MCF 10A (cell line): ENCODE results near the gene MLH3. TPM values are rescaled to one million over a fixed set of nuclear protein-coding genes. Genes with fewer than 3 reads are reported as not detected.

Experiments used
- BruUV-seq: library from RNA; stranded (reverse); fragments of 400-500 nt; replicated peaks from 2 replicates; lab custom pipeline; 2021; lab: Mats Ljungman, UMichigan
- CTCF ChIA-PET: fragments of 300-600 bp; sonication (Branson Sonifier 250); formaldehyde crosslinking; extraction: SDS; loops from one replicate; lab custom pipeline; 2021; ENCODE audit warnings: antibody characterized with exemption, inconsistent platforms; lab: Yijun Ruan, JAX
- POLR2A ChIA-PET: fragments of 300-600, 350-650 bp; sonication (Branson Sonifier 250); formaldehyde crosslinking; extraction: SDS; loops from one replicate; lab custom pipeline; 2020; ENCODE audit warnings: antibody characterized with exemption, inconsistent platforms; lab: Yijun Ruan, JAX
- DNase-seq: peaks from one replicate; pipeline ENCODE4 v3.0.0-alpha.2; 2018; ENCODE audit not compliant: unreplicated experiment
- H3K27ac Mint-ChIP-seq: one replicate; pipeline ENCODE4 v1.8.0; 2022; ENCODE audit warnings: mild to moderate bottlenecking, low read depth, mixed read lengths; ENCODE audit not compliant: unreplicated experiment
- H3K27me3 Mint-ChIP-seq: one replicate; pipeline ENCODE4 v1.8.0; 2022; ENCODE audit warnings: mixed read lengths; ENCODE audit not compliant: insufficient read depth, unreplicated experiment
- H3K36me3 Mint-ChIP-seq: one replicate; pipeline ENCODE4 v1.8.0; 2022; ENCODE audit warnings: mild to moderate bottlenecking, moderate library complexity, mixed read lengths; ENCODE audit not compliant: insufficient read depth, unreplicated experiment
- H3K4me1 Mint-ChIP-seq: one replicate; pipeline ENCODE4 v1.8.0; 2022; ENCODE audit warnings: mixed read lengths; ENCODE audit not compliant: insufficient read depth, unreplicated experiment
- H3K4me3 Mint-ChIP-seq: one replicate; pipeline ENCODE4 v1.8.0; 2022; ENCODE audit warnings: mild to moderate bottlenecking, moderate library complexity, mixed read lengths; ENCODE audit not compliant: unreplicated experiment
- H3K9me3 Mint-ChIP-seq: one replicate; pipeline ENCODE4 v1.8.0; 2022; ENCODE audit warnings: mixed read lengths; ENCODE audit not compliant: unreplicated experiment
- CTCF ChIP-seq: fragments of 200-600 bp; IDR thresholded peaks from one replicate; pipeline ENCODE4 v1.8.0; 2022; ENCODE audit warnings: antibody characterized with exemption, mild to moderate bottlenecking; ENCODE audit not compliant: unreplicated experiment
- intact Hi-C: fragments of 100-400 bp; cut with micrococcal nuclease; formaldehyde crosslinking; loops from 2 replicates; pipeline ENCODE4 v1.14.1; 2022
- total RNA-seq: library from RNA; stranded (reverse); gene quantifications from 2 replicates; pipeline ENCODE4 v1.2.3, GENCODE V29; 2022

Gene MLH3
- total RNA-seq, 1 experiment from 2014 or later, result 28.2 TPM

GRCh38 chr14:75059642-75060041 is 8.4 kb upstream of the MLH3 start:
- Mint-ChIP-seq H3K27ac (peak overlapping the region; percentile 32), H3K4me3 (no peak overlapping the region)
- CTCF ChIA-PET, result no interaction called here

GRCh38 chr14:75054421-75054820 is 3.2 kb upstream of the MLH3 start:
- H3K27me3 Mint-ChIP-seq, result no peaks in the 10 kb centered on the region
- H3K4me3 Mint-ChIP-seq, result no peak overlapping the region
- H3K36me3 Mint-ChIP-seq, result peaks cover 23% of the 10 kb centered on the region
- POLR2A ChIA-PET, result interaction anchor here (0.8 to 1.3 kb wide), 2 partner anchors 11 to 15 kb away, joined by 3 to 5 read pairs; partner anchors contain the start of gene ZC2HC1C
- no TSS peak for BruUV-seq
- H3K9me3 Mint-ChIP-seq, result no peaks in the 10 kb centered on the region
- CTCF ChIA-PET, result interaction anchor here (0.6 kb wide), 1 partner anchor 52 kb away, joined by 4 read pairs; the partner anchor contains the start of gene EIF2B2
- no peak for DNase-seq
- no peak for TF ChIP-seq CTCF
- no peak overlapping the region for H3K27ac Mint-ChIP-seq
- peaks cover 33% of the 10 kb centered on the region for H3K4me1 Mint-ChIP-seq
- intact Hi-C loops, result no loop called here

More at GRCh38 chr14:75059642-75060041, 8.4 kb upstream of the MLH3 start:
- no peak for DNase-seq
- Mint-ChIP-seq H3K9me3 (no peaks in the 10 kb centered on the region), H3K36me3 (peaks cover 16% of the 10 kb centered on the region), H3K4me1 (peaks cover 13% of the 10 kb centered on the region), H3K27me3 (no peaks in the 10 kb centered on the region)
- POLR2A ChIA-PET, result no interaction called here
- TF ChIP-seq CTCF, result no peak
- intact Hi-C loops, result no loop called here
- BruUV-seq, result no TSS peak

GRCh38 chr14:75053396-75054291 is 2.4 kb upstream of the MLH3 start:
- ChIA-PET POLR2A (interaction anchor here (0.8 to 4.9 kb wide), 3 partner anchors 11 to 16 kb away, joined by 3 to 49 read pairs (median 5); partner anchors contain the start of genes ACYP1 and ZC2HC1C), CTCF (interaction anchor here (0.6 to 1.3 kb wide), 3 partner anchors 10 to 51 kb away, joined by 3 to 4 read pairs (median 3); partner anchors contain the start of genes ACYP1 and EIF2B2)
- H3K27me3 Mint-ChIP-seq, result no peaks in the 10 kb centered on the region
- H3K36me3 Mint-ChIP-seq, result peaks cover 22% of the 10 kb centered on the region
- no peak overlapping the region for H3K4me3 Mint-ChIP-seq
- no TSS peak for BruUV-seq
- H3K4me1 Mint-ChIP-seq, result peaks cover 36% of the 10 kb centered on the region
- H3K9me3 Mint-ChIP-seq, result no peaks in the 10 kb centered on the region
- DNase-seq, result no peak
- no peak for TF ChIP-seq CTCF
- intact Hi-C loops, result no loop called here
- no peak overlapping the region for H3K27ac Mint-ChIP-seq

- Mint-ChIP-seq H3K27ac (peak overlapping the region; percentile 95), H3K4me3 (peak overlapping the region; percentile 83), H3K9me3 (no peaks in the 10 kb centered on the region), H3K27me3 (no peaks in the 10 kb centered on the region), H3K4me1 (peaks cover 36% of the 10 kb centered on the region), H3K36me3 (peaks cover 20% of the 10 kb centered on the region)
- no peak for DNase-seq
- CTCF ChIA-PET, result interaction anchor here (0.6 to 1.1 kb wide), 6 partner anchors 105 to 548 kb away, joined by 3 to 4 read pairs (median 3); no protein-coding TSS in a partner anchor
- no peak for TF ChIP-seq CTCF
- POLR2A ChIA-PET, result interaction anchor here (0.9 to 4.9 kb wide), 5 partner anchors 13 to 48 kb away, joined by 3 to 49 read pairs (median 6); partner anchors contain the start of genes ACYP1 and ZC2HC1C
- BruUV-seq, result no TSS peak
- intact Hi-C loops, result no loop called here
Measured at GRCh38 chr14:75051556-75051899, 261 bp upstream of the MLH3 start.
